HepG2 (cell line): ENCODE results near the gene PARN. TPM values are rescaled to one million over a fixed set of nuclear protein-coding genes. Genes with fewer than 3 reads are reported as not detected.

ENCODE experiments used
- ATF1 ChIP-seq: IDR thresholded peaks from 2 replicates; pipeline ENCODE4 v1.6.1; 2016; ENCODE audit warnings: mild to moderate bottlenecking, control low read depth
- BCL6 ChIP-seq: IDR thresholded peaks from 2 replicates; pipeline ENCODE4 v1.6.1; 2016; ENCODE audit warnings: missing genetic modification reagents, missing compliant biosample characterization
- CEBPG ChIP-seq: IDR thresholded peaks from 2 replicates; pipeline ENCODE4 v1.6.1; 2016
- CREM ChIP-seq, 2 experiments: sonication (generic) in 1 of 2; formaldehyde crosslinking in 1 of 2; IDR thresholded peaks; 2 replicates each; pipeline versions ENCODE4 v1.4.0 to v1.6.1; 2016 to 2020; ENCODE audit warnings: antibody characterized with exemption in 1 of 2, mild to moderate bottlenecking in 1 of 2, missing genetic modification reagents in 1 of 2
- DMAP1 ChIP-seq: IDR thresholded peaks from 2 replicates; pipeline ENCODE4 v1.6.1; 2016
- EP300 ChIP-seq, 3 experiments: sonication (generic) in 1 of 3; formaldehyde crosslinking in 1 of 3; IDR thresholded peaks; 2 replicates each; pipeline versions ENCODE4 v1.5.1 to v1.6.1; 2011 to 2020; ENCODE audit warnings: low read depth in 2 of 3, low read length in 2 of 3, borderline replicate concordance in 1 of 3, improper control_type of control experiment in 1 of 3, mild to moderate bottlenecking in 1 of 3, missing genetic modification reagents in 1 of 3, moderate library complexity in 1 of 3
- FOXO1 ChIP-seq: sonication (generic); formaldehyde crosslinking; IDR thresholded peaks from 2 replicates; pipeline ENCODE4 v1.4.0; 2020; ENCODE audit warnings: missing genetic modification reagents
- HNRNPK ChIP-seq: fragments of 200-400 bp; formaldehyde crosslinking; IDR thresholded peaks from 2 replicates; pipeline ENCODE4 v1.6.1; 2018; ENCODE audit warnings: low read length, low read depth, moderate library complexity, mild to moderate bottlenecking; ENCODE audit not compliant: poor library complexity, severe bottlenecking
- IRF2 ChIP-seq: IDR thresholded peaks from 2 replicates; pipeline ENCODE4 v1.6.1; 2018; ENCODE audit warnings: missing genetic modification reagents, missing compliant biosample characterization
- KDM3A ChIP-seq: IDR thresholded peaks from 2 replicates; pipeline ENCODE4 v1.6.1; 2018; ENCODE audit warnings: low read depth, missing compliant biosample characterization
- POLR2G ChIP-seq: fragments of 200-400 bp; formaldehyde crosslinking; IDR thresholded peaks from 2 replicates; pipeline ENCODE4 v1.6.1; 2018; ENCODE audit warnings: mild to moderate bottlenecking, low read depth, low read length, moderate library complexity
- SOX5 ChIP-seq: IDR thresholded peaks from 2 replicates; pipeline ENCODE4 v1.6.1; 2016; ENCODE audit warnings: borderline replicate concordance
- TGIF2 ChIP-seq: IDR thresholded peaks from 2 replicates; pipeline ENCODE4 v1.6.1; 2016; ENCODE audit warnings: control low read depth, missing compliant biosample characterization
- ZBTB7B ChIP-seq: sonication (generic); formaldehyde crosslinking; IDR thresholded peaks from 2 replicates; pipeline ENCODE4 v1.4.0; 2020; ENCODE audit warnings: missing genetic modification reagents
- ZFP36 ChIP-seq: fragments of 150-350 bp; IDR thresholded peaks from 2 replicates; pipeline ENCODE4 v1.6.1; 2018; ENCODE audit warnings: borderline replicate concordance, low read length, low read depth; ENCODE audit not compliant: partially characterized antibody
- polyA plus RNA-seq, 8 experiments: library from polyadenylated mRNA; depleted of rRNA in 3 of 8; stranded (reverse) in 7 of 8; unstranded in 1 of 8; fragments of >200 nt; fragmentation: Illumina TruSeq in 4 of 8; extraction: Trizol in 4 of 8; gene quantifications; 2 replicates each; pipeline versions ENCODE4 v1.2.1 to v1.2.3, GENCODE V29; 2011 to 2016; ENCODE audit warnings: low read depth in 4 of 8, missing spikeins in 1 of 8, mixed read lengths in 1 of 8; ENCODE audit not compliant: insufficient read depth in 1 of 8
- total RNA-seq, 5 experiments: library from RNA; depleted of rRNA; stranded (reverse); fragments of >200 nt; fragmentation: Illumina TruSeq; extraction: Trizol; gene quantifications; 2 replicates each; pipeline ENCODE4 v1.2.3, GENCODE V29; 2016; ENCODE audit warnings: low read depth in 1 of 5
- TF ChIP-seq, protein P1 (sequence below): IDR thresholded peaks from 2 replicates; pipeline ENCODE4 v1.6.1; 2016; ENCODE audit warnings: mild to moderate bottlenecking, missing biosample characterization, missing genetic modification reagents
- TF ChIP-seq, protein P2 (sequence below), 2 experiments: sonication (generic) in 1 of 2; formaldehyde crosslinking in 1 of 2; IDR thresholded peaks; 2 replicates each; pipeline versions ENCODE4 v1.6.1 to v1.9.0; 2014 to 2022; ENCODE audit warnings: antibody characterized with exemption in 1 of 2, borderline replicate concordance in 1 of 2, inconsistent platforms in 1 of 2, low read depth in 1 of 2, missing genetic modification reagents in 1 of 2
- TF ChIP-seq, protein P3 (sequence below): sonication (generic); formaldehyde crosslinking; conservative IDR thresholded peaks from 2 replicates; pipeline ENCODE4 v1.4.0; 2020; ENCODE audit warnings: mild to moderate bottlenecking, missing genetic modification reagents, moderate library complexity

The PARN gene
- total and polyA plus RNA-seq, 2 of the 13 experiments (the other 11 are each of a cell fraction or from before 2014, with no cell fraction given) = 13.3 to 47.6 TPM

DNA sequence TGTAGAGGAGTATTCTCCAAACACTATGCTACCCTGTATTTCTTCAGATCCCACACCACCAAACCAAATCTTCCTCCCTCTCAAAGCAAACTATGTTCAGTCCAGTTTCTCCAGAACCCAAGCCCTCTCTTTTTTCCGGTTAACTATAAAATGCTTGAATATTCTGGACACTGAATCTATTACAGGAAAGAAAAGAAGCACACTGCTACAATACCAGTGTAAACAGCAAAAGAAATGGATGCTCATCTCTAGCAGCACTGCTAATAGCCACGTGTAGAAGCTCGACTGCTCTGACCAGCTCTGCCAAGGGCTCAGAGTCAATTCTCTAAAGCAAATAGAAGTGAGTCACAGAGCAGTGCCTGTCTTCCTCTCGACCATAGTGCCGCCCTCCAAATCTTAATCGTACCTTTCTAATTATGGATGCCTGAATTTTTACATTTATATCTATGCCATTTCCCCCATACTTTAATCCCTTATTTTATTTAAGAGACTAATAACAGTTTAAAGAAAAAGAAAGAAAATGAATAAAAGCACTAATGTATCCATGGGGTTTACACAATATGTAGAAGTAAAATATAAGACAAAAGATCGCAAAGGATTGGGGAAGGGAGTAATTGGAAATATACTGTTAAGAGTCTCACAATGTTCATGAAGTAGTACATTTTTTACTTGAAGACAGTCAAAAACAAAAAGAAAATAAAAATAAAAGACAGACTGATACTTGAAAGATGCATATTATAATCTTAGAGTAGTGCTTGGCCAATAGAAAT, 154.5 kb downstream of the PARN start (continued):
- TF ChIP-seq TGIF2 = no peak
- peak; percentile 32; the same call in 1 of the 2 replicates for TF ChIP-seq BCL6 (CRISPR knock-in tag)
- peak; percentile 47; the same call in 1 of the 2 replicates for TF ChIP-seq ATF1 (CRISPR knock-in tag)
- peak in 1 of 2 experiments; percentile 39; a peak in 1 of 4 replicates for TF ChIP-seq EP300 (IDR thresholded peaks at IDR 0.05; ENCODE audit: low read depth in 2 of 2, low read length in 2 of 2)
- 0 out of 2 replicates have a peak, but pooled peaks have one; percentile 8 for TF ChIP-seq EP300 (CRISPR knock-in tag; IDR thresholded peaks at IDR 0.05; ENCODE audit: borderline replicate concordance)
- TF ChIP-seq SOX5 = peak; percentile 57
- peak; percentile 47; the same call in 1 of the 2 replicates for TF ChIP-seq FOXO1 (CRISPR knock-in tag)
- peak; percentile 47; the same call in 1 of the 2 replicates for TF ChIP-seq POLR2G
- peak; percentile 37; the same call in 1 of the 2 replicates for TF ChIP-seq CREM (IDR thresholded peaks at IDR 0.05)
- TF ChIP-seq CREM (CRISPR knock-in tag; IDR thresholded peaks at IDR 0.05) = no peak
- no peak for TF ChIP-seq HNRNPK
- 0 out of 2 replicates have a peak, but pooled peaks have one; percentile 2 for TF ChIP-seq CEBPG
- TF ChIP-seq, protein P1, sequence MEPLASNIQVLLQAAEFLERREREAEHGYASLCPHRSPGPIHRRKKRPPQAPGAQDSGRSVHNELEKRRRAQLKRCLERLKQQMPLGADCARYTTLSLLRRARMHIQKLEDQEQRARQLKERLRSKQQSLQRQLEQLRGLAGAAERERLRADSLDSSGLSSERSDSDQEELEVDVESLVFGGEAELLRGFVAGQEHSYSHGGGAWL (CRISPR knock-in tag) = no peak
- TF ChIP-seq ZBTB7B (CRISPR knock-in tag) = peak; percentile 60; the same call in 1 of the 2 replicates
- TF ChIP-seq KDM3A (CRISPR knock-in tag) = 0 out of 2 replicates have a peak, but pooled peaks have one; percentile 39
- TF ChIP-seq, protein P2, sequence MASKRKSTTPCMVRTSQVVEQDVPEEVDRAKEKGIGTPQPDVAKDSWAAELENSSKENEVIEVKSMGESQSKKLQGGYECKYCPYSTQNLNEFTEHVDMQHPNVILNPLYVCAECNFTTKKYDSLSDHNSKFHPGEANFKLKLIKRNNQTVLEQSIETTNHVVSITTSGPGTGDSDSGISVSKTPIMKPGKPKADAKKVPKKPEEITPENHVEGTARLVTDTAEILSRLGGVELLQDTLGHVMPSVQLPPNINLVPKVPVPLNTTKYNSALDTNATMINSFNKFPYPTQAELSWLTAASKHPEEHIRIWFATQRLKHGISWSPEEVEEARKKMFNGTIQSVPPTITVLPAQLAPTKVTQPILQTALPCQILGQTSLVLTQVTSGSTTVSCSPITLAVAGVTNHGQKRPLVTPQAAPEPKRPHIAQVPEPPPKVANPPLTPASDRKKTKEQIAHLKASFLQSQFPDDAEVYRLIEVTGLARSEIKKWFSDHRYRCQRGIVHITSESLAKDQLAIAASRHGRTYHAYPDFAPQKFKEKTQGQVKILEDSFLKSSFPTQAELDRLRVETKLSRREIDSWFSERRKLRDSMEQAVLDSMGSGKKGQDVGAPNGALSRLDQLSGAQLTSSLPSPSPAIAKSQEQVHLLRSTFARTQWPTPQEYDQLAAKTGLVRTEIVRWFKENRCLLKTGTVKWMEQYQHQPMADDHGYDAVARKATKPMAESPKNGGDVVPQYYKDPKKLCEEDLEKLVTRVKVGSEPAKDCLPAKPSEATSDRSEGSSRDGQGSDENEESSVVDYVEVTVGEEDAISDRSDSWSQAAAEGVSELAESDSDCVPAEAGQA (IDR thresholded peaks at IDR 0.05; ENCODE audit: low read depth) = 0 out of 2 replicates have a peak, but pooled peaks have one; percentile 16
- TF ChIP-seq, protein P2 (CRISPR knock-in tag; IDR thresholded peaks at IDR 0.05; ENCODE audit: borderline replicate concordance) = no peak
- TF ChIP-seq ZFP36 = no peak
- TF ChIP-seq, protein P3, sequence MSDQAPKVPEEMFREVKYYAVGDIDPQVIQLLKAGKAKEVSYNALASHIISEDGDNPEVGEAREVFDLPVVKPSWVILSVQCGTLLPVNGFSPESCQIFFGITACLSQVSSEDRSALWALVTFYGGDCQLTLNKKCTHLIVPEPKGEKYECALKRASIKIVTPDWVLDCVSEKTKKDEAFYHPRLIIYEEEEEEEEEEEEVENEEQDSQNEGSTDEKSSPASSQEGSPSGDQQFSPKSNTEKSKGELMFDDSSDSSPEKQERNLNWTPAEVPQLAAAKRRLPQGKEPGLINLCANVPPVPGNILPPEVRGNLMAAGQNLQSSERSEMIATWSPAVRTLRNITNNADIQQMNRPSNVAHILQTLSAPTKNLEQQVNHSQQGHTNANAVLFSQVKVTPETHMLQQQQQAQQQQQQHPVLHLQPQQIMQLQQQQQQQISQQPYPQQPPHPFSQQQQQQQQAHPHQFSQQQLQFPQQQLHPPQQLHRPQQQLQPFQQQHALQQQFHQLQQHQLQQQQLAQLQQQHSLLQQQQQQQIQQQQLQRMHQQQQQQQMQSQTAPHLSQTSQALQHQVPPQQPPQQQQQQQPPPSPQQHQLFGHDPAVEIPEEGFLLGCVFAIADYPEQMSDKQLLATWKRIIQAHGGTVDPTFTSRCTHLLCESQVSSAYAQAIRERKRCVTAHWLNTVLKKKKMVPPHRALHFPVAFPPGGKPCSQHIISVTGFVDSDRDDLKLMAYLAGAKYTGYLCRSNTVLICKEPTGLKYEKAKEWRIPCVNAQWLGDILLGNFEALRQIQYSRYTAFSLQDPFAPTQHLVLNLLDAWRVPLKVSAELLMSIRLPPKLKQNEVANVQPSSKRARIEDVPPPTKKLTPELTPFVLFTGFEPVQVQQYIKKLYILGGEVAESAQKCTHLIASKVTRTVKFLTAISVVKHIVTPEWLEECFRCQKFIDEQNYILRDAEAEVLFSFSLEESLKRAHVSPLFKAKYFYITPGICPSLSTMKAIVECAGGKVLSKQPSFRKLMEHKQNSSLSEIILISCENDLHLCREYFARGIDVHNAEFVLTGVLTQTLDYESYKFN (CRISPR knock-in tag) = peak; percentile 55
- peak; percentile 83 for TF ChIP-seq IRF2 (CRISPR knock-in tag)
- peak; percentile 66; the same call in 1 of the 2 replicates for TF ChIP-seq DMAP1 (CRISPR knock-in tag)
